ENCODE measurements around the gene CD4.

CD4 gene

GRCh38 chr12:6772726-6773589, 16.4 kb upstream of the CD4 start:
- TF ChIP-seq CTCF (IDR thresholded peaks at IDR 0.05; ENCODE audit: extremely low read depth, insufficient read depth, missing control alignments) = no peak
- in situ Hi-C loops (cut with MboI; ENCODE audit: low pct_unique_long_range_greater_than_20kb, low sequenced_read_pairs, unreplicated experiment) = no loop called here
- peak; percentile 62 for DNase-seq (ENCODE audit: low spot score)

DNA sequence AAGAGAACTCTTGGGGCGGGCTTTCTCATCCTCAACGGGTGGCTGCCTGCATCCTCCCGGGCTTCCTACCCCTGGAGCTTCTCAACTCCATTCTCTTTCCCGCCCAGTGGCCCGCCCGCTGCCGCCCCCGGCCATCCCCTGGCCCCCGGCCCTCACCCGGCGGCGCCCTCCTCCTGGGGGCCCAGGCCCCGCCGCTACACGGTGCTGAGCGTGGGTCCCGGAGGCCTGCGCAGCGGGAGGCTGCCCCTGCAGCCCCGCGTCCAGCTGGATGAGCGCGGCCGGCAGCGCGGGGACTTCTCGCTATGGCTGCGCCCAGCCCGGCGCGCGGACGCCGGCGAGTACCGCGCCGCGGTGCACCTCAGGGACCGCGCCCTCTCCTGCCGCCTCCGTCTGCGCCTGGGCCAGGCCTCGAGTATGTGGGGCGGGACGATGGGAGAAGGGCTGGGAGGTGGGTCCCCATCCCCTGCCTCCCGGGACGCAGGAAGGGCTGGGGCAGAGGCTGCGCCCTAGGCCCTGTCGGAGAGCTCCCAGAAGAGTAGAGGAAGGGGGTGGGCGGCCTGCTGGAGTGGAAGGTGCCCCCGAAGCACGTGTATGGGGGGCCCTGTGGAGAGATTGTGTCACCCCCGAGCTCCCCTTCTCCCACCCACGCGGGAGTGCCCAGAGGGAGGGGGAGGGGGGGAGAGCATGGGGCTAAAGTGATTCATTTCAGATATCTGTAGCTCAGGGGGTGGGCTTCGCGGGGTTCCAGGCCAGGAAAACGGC, 15.6 kb upstream of the CD4 start:
- TF ChIP-seq CTCF (IDR thresholded peaks at IDR 0.05; ENCODE audit: extremely low read depth, insufficient read depth, missing control alignments) = no peak
- peak; percentile 57 for DNase-seq (ENCODE audit: low spot score)
- in situ Hi-C loops (cut with MboI; ENCODE audit: low pct_unique_long_range_greater_than_20kb, low sequenced_read_pairs, unreplicated experiment) = no loop called here

DNA sequence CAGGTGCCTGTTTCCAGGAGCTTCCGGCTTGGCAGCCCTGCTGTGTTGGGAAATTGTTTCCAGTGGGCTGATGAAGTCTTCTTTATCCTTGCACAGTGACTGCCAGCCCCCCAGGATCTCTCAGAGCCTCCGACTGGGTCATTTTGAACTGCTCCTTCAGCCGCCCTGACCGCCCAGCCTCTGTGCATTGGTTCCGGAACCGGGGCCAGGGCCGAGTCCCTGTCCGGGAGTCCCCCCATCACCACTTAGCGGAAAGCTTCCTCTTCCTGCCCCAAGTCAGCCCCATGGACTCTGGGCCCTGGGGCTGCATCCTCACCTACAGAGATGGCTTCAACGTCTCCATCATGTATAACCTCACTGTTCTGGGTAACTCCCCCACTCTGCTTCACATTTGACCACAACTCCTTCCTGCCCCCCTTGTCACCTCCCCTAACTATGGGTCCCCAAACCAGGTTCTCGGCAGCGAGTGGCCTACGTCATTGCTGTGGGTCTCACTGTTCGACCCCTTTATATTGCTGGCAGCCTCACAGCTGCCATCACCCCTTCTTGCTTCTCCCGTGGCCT, 14.7 kb upstream of the CD4 start:
- in situ Hi-C loops (cut with MboI; ENCODE audit: low pct_unique_long_range_greater_than_20kb, low sequenced_read_pairs, unreplicated experiment) = no loop called here
- peak; percentile 17 for DNase-seq (ENCODE audit: low spot score)
- no peak for TF ChIP-seq CTCF (IDR thresholded peaks at IDR 0.05; ENCODE audit: extremely low read depth, insufficient read depth, missing control alignments)

- TF ChIP-seq CTCF (IDR thresholded peaks at IDR 0.05; ENCODE audit: extremely low read depth, insufficient read depth, missing control alignments) = no peak
- no peak for DNase-seq (ENCODE audit: low spot score)
- in situ Hi-C loops (cut with MboI; ENCODE audit: low pct_unique_long_range_greater_than_20kb, low sequenced_read_pairs, unreplicated experiment) = no loop called here
These were observed 13.8 kb upstream of the CD4 start for GRCh38 chr12:6775185-6776174.

- in situ Hi-C loops (cut with MboI; ENCODE audit: low pct_unique_long_range_greater_than_20kb, low sequenced_read_pairs, unreplicated experiment) = no loop called here
- no peak for DNase-seq (ENCODE audit: low spot score)
- TF ChIP-seq CTCF (IDR thresholded peaks at IDR 0.05; ENCODE audit: extremely low read depth, insufficient read depth, missing control alignments) = no peak
These were observed 11.9 kb upstream of the CD4 start for GRCh38 chr12:6777386-6777785.

- DNase-seq (ENCODE audit: low spot score) = no peak
- in situ Hi-C loops (cut with MboI; ENCODE audit: low pct_unique_long_range_greater_than_20kb, low sequenced_read_pairs, unreplicated experiment) = no loop called here
- TF ChIP-seq CTCF (IDR thresholded peaks at IDR 0.05; ENCODE audit: extremely low read depth, insufficient read depth, missing control alignments) = no peak
These were observed 11.1 kb upstream of the CD4 start for GRCh38 chr12:6778217-6778573.
